Testis (tissue), 3 donors: ENCODE data around the gene CHST3. TPM values are rescaled to one million over a fixed set of nuclear protein-coding genes. Genes with fewer than 3 reads are reported as not detected.

ENCODE experiments used
- DNase-seq: peaks from one replicate; pipeline ENCODE4 v3.0.0-alpha.2; 2019
- H3K27ac ChIP-seq, 2 donors: fragments of 200-600 bp; sonication (generic); one replicate each; pipeline ENCODE4 v1.5.1; 2019
- H3K27me3 ChIP-seq: fragments of 200-600 bp; sonication (generic); one replicate; pipeline ENCODE4 v1.5.1; 2019
- H3K36me3 ChIP-seq: fragments of 200-600 bp; sonication (generic); one replicate; pipeline ENCODE4 v1.5.1; 2017; ENCODE audit warnings: low read depth; ENCODE audit errors: missing control alignments
- H3K4me1 ChIP-seq: fragments of 200-600 bp; sonication (generic); one replicate; pipeline ENCODE4 v1.5.1; 2019
- H3K4me3 ChIP-seq, 2 donors: fragments of 200-600 bp; sonication (generic); one replicate each; pipeline ENCODE4 v1.5.1; 2017 to 2019
- H3K9me3 ChIP-seq: fragments of 200-600 bp; sonication (generic); one replicate; pipeline ENCODE4 v1.5.1; 2017
- POLR2A ChIP-seq: fragments of 450-650 bp; IDR thresholded peaks from one replicate; pipeline ENCODE4 v1.6.1; 2017; ENCODE audit warnings: antibody characterized with exemption, mild to moderate bottlenecking, moderate library complexity
- WGBS, 2 donors: methylation state at CpG; one replicate each; pipeline ENCODE4 v1.1.5; 2018; 5-methylcytosine and 5-hydroxymethylcytosine counted together
- intact Hi-C: fragments of 100-400 bp; cut with DNase I; formaldehyde crosslinking; loops from one replicate; pipeline ENCODE4 v1.15.1; 2023; ENCODE audit warnings: low total_unique reads
- polyA plus RNA-seq: library from polyadenylated mRNA; stranded (reverse); fragments of 350-450 nt; fragmentation: Illumina TruSeq; extraction: RNeasy Lipid Tissue Mini Kit (QIAGEN cat#74804); gene quantifications from one replicate; pipeline ENCODE4 v1.2.3, GENCODE V29; 2014; ENCODE audit warnings: low read depth, low replicate concordance; ENCODE audit not compliant: insufficient read depth
- total RNA-seq, 2 donors: library from RNA; depleted of rRNA; stranded (reverse); fragments of >200 nt; gene quantifications; one replicate each; pipeline ENCODE4 v1.2.3, GENCODE V29; 2016
- TF ChIP-seq, protein P1 (sequence below), 3 experiments: fragments of 450-650 bp in 2 of 3; fragments of 200-600 bp in 1 of 3; sonication (generic) in 1 of 3; IDR thresholded peaks; one replicate each; pipeline ENCODE4 v1.5.1; 2016 to 2019; ENCODE audit warnings: antibody characterized with exemption in 3 of 3, mild to moderate bottlenecking in 2 of 3, moderate library complexity in 1 of 3

CHST3 gene
- total and polyA plus RNA-seq, 3 donors from 2014 or later: 55.3 to 218 (median 107) TPM

DNA sequence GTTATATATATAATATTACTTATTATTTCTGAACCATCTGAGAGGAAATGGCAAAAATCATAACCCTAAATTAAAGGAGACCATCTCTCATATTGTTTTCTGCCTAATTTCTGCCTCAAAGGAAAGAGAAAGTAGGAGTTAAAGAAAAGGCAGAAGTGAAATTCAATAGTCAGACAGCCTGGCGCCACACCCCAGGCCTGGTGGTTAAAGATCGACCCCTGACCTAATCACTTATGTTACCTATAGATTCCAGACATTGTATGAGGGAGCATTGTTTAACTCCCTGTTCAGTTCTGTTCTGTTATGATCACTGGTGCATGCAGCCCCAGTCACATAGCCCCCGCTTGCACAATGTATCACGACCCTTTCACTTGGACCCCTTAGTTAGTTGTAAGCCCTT is 24.9 kb upstream of the CHST3 start:
- DNase-seq: no peak
- H3K4me1 ChIP-seq: no peaks in the 10 kb centered on the region
- H3K27me3 ChIP-seq: no peaks in the 10 kb centered on the region
- no peak for TF ChIP-seq POLR2A
- TF ChIP-seq, protein P1, sequence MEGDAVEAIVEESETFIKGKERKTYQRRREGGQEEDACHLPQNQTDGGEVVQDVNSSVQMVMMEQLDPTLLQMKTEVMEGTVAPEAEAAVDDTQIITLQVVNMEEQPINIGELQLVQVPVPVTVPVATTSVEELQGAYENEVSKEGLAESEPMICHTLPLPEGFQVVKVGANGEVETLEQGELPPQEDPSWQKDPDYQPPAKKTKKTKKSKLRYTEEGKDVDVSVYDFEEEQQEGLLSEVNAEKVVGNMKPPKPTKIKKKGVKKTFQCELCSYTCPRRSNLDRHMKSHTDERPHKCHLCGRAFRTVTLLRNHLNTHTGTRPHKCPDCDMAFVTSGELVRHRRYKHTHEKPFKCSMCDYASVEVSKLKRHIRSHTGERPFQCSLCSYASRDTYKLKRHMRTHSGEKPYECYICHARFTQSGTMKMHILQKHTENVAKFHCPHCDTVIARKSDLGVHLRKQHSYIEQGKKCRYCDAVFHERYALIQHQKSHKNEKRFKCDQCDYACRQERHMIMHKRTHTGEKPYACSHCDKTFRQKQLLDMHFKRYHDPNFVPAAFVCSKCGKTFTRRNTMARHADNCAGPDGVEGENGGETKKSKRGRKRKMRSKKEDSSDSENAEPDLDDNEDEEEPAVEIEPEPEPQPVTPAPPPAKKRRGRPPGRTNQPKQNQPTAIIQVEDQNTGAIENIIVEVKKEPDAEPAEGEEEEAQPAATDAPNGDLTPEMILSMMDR (IDR thresholded peaks at IDR 0.05): no peak
- no peaks in the 10 kb centered on the region for H3K36me3 ChIP-seq
- intact Hi-C loops: no loop called here
- 58 to 77% methylated on average over 4 of the region's 4 CpGs for WGBS, 2 donors
- H3K27ac ChIP-seq: no peak overlapping the region
- H3K4me3 ChIP-seq: peak overlapping the region in 1 of 2 donors; percentile 29
- H3K9me3 ChIP-seq: no peaks in the 10 kb centered on the region

DNA sequence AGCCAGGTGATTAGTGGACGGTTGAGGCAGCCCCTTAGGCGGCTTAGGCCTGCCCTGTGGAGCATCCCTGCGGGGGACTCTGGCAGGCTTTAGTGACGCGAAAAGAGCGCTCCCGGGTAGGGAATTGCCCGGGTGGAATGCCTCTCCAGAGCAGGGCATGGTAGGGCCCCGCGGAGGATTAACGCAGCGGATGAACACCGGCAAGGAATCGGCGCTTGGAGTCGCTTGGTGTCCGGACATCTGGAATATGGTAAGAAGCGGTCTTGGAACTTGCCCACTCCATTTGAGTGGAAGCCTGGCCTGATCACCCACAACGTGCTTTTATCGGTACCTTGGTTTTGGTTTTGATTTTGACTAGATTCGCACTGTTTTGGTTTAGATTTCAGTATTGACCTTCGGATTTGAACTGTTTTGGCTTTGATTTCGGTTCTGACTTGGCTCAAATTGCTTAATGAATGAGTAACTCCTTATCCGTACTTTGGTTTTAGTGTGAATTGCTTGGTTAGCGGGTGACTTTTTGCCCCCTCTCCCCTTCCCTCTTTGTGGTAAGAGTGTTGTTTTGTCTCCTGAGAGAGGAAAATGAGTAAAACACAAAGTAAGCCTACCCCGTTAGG is 24.2 kb upstream of the CHST3 start:
- Histone ChIP-seq H3K27me3 (no peaks in the 10 kb centered on the region), H3K36me3 (no peaks in the 10 kb centered on the region), H3K4me1 (no peaks in the 10 kb centered on the region), H3K4me3 (peak overlapping the region; percentile 18 to 29), H3K27ac (no peak overlapping the region), H3K9me3 (no peaks in the 10 kb centered on the region)
- DNase-seq: peak; percentile 50
- intact Hi-C loops: no loop called here
- 67 to 83% methylated on average over 19 to 26 of the region's 26 CpGs for WGBS, 2 donors
- TF ChIP-seq, protein P1 (IDR thresholded peaks at IDR 0.05): no peak
- TF ChIP-seq POLR2A: no peak

GRCh38 chr10:71940752-71941151 is 23.4 kb upstream of the CHST3 start:
- no peaks in the 10 kb centered on the region for H3K4me1 ChIP-seq
- TF ChIP-seq, protein P1 (IDR thresholded peaks at IDR 0.05): no peak
- TF ChIP-seq POLR2A: no peak
- H3K27me3 ChIP-seq: no peaks in the 10 kb centered on the region
- 65 to 78% methylated on average over 4 of the region's 4 CpGs for WGBS, 2 donors
- H3K27ac ChIP-seq: no peak overlapping the region
- no peak for DNase-seq
- no peaks in the 10 kb centered on the region for H3K9me3 ChIP-seq
- no peak overlapping the region for H3K4me3 ChIP-seq
- intact Hi-C loops: no loop called here
- H3K36me3 ChIP-seq: no peaks in the 10 kb centered on the region

- no peak for DNase-seq
- Histone ChIP-seq H3K4me1 (no peaks in the 10 kb centered on the region), H3K9me3 (no peaks in the 10 kb centered on the region), H3K27ac (no peak overlapping the region), H3K36me3 (no peaks in the 10 kb centered on the region), H3K27me3 (no peaks in the 10 kb centered on the region), H3K4me3 (no peak overlapping the region)
- TF ChIP-seq, protein P1 (IDR thresholded peaks at IDR 0.05): no peak
- intact Hi-C loops: no loop called here
- 72% methylated on average over 8 of the region's 8 CpGs for WGBS, 2 donors
Observed at GRCh38 chr10:71941318-71941717, 22.9 kb upstream of the CHST3 start.

GRCh38 chr10:71945819-71946474 is 18.2 kb upstream of the CHST3 start:
- DNase-seq: no peak
- Histone ChIP-seq H3K4me1 (no peaks in the 10 kb centered on the region), H3K27me3 (no peaks in the 10 kb centered on the region), H3K4me3 (no peak overlapping the region), H3K36me3 (no peaks in the 10 kb centered on the region), H3K9me3 (no peaks in the 10 kb centered on the region), H3K27ac (no peak overlapping the region)
- intact Hi-C loops: no loop called here
- 97 to 98% methylated on average over 8 of the region's 8 CpGs for WGBS, 2 donors
- TF ChIP-seq, protein P1 (IDR thresholded peaks at IDR 0.05): no peak
- TF ChIP-seq POLR2A: no peak
